ENCODE data around the gene MACROH2A1. TPM values are rescaled to one million over a fixed set of nuclear protein-coding genes. Genes with fewer than 3 reads are reported as not detected.

MACROH2A1 gene
- total and polyA plus RNA-seq, 9 of the 15 experiments (the other 6 are each of a cell fraction or from before 2014, with no cell fraction given), result 44.9 to 289 (median 193) TPM

- peaks cover 3 to 6% of the 10 kb centered on the region in 2 experiments for H3K4me1 ChIP-seq (replicated peaks in 1 of 2; ENCODE audit: control insufficient read depth in 2 of 2, insufficient read depth in 2 of 2, low read length in 2 of 2)
- POLR2A ChIA-PET, result interaction anchor here (1.2 kb wide), 1 partner anchor 9 kb away, joined by 4 read pairs; no protein-coding TSS in a partner anchor
- 9% methylated on average over 4 of the region's 4 CpGs for WGBS (ENCODE audit: insufficient coverage, low coverage, missing lambda C conversion rate)
- ATAC-seq (no peak), FAIRE-seq (no peak), DNase-seq (ENCODE audit: extremely low read depth in 1 of 4, low spot score in 3 of 4) (no peak)
- intact Hi-C loops (cut with micrococcal nuclease), result no loop called here
- no peaks in the 10 kb centered on the region for H3K36me3 ChIP-seq (ENCODE audit: control insufficient read depth, insufficient read depth, low read length)
- H2AFZ ChIP-seq (ENCODE audit: low read depth, low read length), result no peak overlapping the region
- H3K9me3 ChIP-seq (replicated peaks; ENCODE audit: control insufficient read depth, insufficient read depth, low read depth, low read length), result no peaks in the 10 kb centered on the region
- no peak overlapping the region for H3K27ac ChIP-seq (ENCODE audit: extremely low read depth, low read depth, low read length)
- TF ChIP-seq ZNF778 (CRISPR knock-in tag; IDR thresholded peaks at IDR 0.05) (no peak), GATAD2B (IDR thresholded peaks at IDR 0.05; ENCODE audit: borderline replicate concordance) (no peak), EZH2 (IDR thresholded peaks at IDR 0.05; ENCODE audit: borderline replicate concordance, low read depth, low read length) (no peak), RREB1 (CRISPR knock-in tag; IDR thresholded peaks at IDR 0.05) (no peak), BHLHE40 (IDR thresholded peaks at IDR 0.05; ENCODE audit: low read length) (no peak), CC2D1A (IDR thresholded peaks at IDR 0.05) (no peak)
- no peak overlapping the region for H3K9ac ChIP-seq (ENCODE audit: insufficient read depth in 1 of 2, low read depth in 2 of 2, low read length in 2 of 2)
- H3K4me3 ChIP-seq, result no peak overlapping the region
- H4K20me1 ChIP-seq (replicated peaks; ENCODE audit: control insufficient read depth, insufficient read depth, low read length), result no peaks in the 10 kb centered on the region; the same call in 1 of the 2 replicates
- in situ Hi-C loops (cut with MboI), result no loop called here
- no TSS peak for BruUV-seq (replicated peaks)
- no peak overlapping the region for H3K4me2 ChIP-seq (ENCODE audit: insufficient read depth, low read length)
- no peaks in the 10 kb centered on the region for H3K79me2 ChIP-seq (ENCODE audit: control insufficient read depth, insufficient read depth, low read length)
- no peaks in the 10 kb centered on the region for H3K9me1 ChIP-seq (ENCODE audit: control insufficient read depth, insufficient read depth, low read length)
- CTCF ChIA-PET (ENCODE audit: low intra/inter-chr PET ratio), result no interaction called here
- no peaks in the 10 kb centered on the region for H3K27me3 ChIP-seq (ENCODE audit: control insufficient read depth in 2 of 2, insufficient read depth in 2 of 2, low read length in 2 of 2)
Observed at GRCh38 chr5:135318037-135318436, 81.0 kb downstream of the MACROH2A1 start.

Measured in K562 (cell line).